Ascending aorta (tissue), 2 donors: ENCODE data around the gene EIF3J. TPM values are rescaled to one million over a fixed set of nuclear protein-coding genes. Genes with fewer than 3 reads are reported as not detected.

ENCODE experiments used
- DNase-seq, 2 donors: peaks; one replicate each; pipeline ENCODE4 v3.0.0-alpha.2; 2019; ENCODE audit warnings: low spot score in 2 of 2
- H3K27ac ChIP-seq, 2 donors: fragments of 200-600 bp; sonication (generic); one replicate each; pipeline ENCODE4 v1.5.1; 2016 to 2017; ENCODE audit warnings: mild to moderate bottlenecking in 1 of 2
- H3K27me3 ChIP-seq: fragments of 200-600 bp; sonication (generic); one replicate; pipeline ENCODE4 v1.5.1; 2017
- H3K36me3 ChIP-seq, 2 donors: fragments of 200-600 bp; sonication (generic); one replicate each; pipeline ENCODE4 v1.5.1; 2016
- H3K4me1 ChIP-seq, 2 donors: fragments of 200-600 bp; sonication (generic); one replicate each; pipeline ENCODE4 v1.5.1; 2016 to 2017; ENCODE audit warnings: mild to moderate bottlenecking in 1 of 2
- H3K4me3 ChIP-seq, 2 donors: fragments of 200-600 bp; sonication (generic); one replicate each; pipeline ENCODE4 v1.5.1; 2016 to 2017; ENCODE audit warnings: mild to moderate bottlenecking in 1 of 2
- H3K9me3 ChIP-seq, 2 donors: fragments of 200-600 bp; sonication (generic); one replicate each; pipeline ENCODE4 v1.5.1; 2016
- CTCF ChIP-seq, 3 experiments: fragments of 200-600 bp in 2 of 3; fragments of 450-650 bp in 1 of 3; sonication (generic) in 2 of 3; IDR thresholded peaks; one replicate each; pipeline ENCODE4 v1.5.1; 2016 to 2019; ENCODE audit warnings: antibody characterized with exemption in 3 of 3, mild to moderate bottlenecking in 1 of 3, moderate library complexity in 1 of 3
- intact Hi-C: fragments of 100-400 bp; cut with DNase I; formaldehyde crosslinking; loops from one replicate; pipeline ENCODE4 v1.15.1; 2023
- total RNA-seq: library from RNA; depleted of rRNA; stranded (reverse); fragments of >200 nt; gene quantifications from one replicate; pipeline ENCODE4 v1.1.0, GENCODE V29; 2016

EIF3J gene
- 22.8 TPM for total RNA-seq

GRCh38 chr15:44536962-44537734 lies at the start of gene EIF3J:
TSS of gene EIF3J (plus strand) at chr15:44537147. CDS start at chr15:44537195, 48 bp downstream.
- H3K4me3 ChIP-seq: peak within 1 kb of the TSS; percentile 75 to 88
- DNase-seq: peak; percentile 84 to 97
- H3K27me3 ChIP-seq: no peaks in the 10 kb centered on the region
- intact Hi-C loops: loop anchor here (1.0 to 5.0 kb wide), 4 partner anchors 110 to 665 kb away; partner anchors contain the start of genes CTDSPL2 and GOLM2
- TF ChIP-seq CTCF (IDR thresholded peaks at IDR 0.05): no peak
- peak within 1 kb of the TSS; percentile 96 to 98 for H3K27ac ChIP-seq
- H3K36me3 ChIP-seq: peaks cover 4 to 16% of the 10 kb centered on the region in 2 donors
- H3K4me1 ChIP-seq: peaks cover 8 to 33% of the 10 kb centered on the region in 2 donors
- no peaks in the 10 kb centered on the region for H3K9me3 ChIP-seq

- Histone ChIP-seq H3K9me3 (no peaks in the 10 kb centered on the region), H3K36me3 (peaks cover 16 to 24% of the 10 kb centered on the region in 2 donors), H3K4me1 (no peaks in the 10 kb centered on the region), H3K27ac (no peak overlapping the region), H3K27me3 (no peaks in the 10 kb centered on the region), H3K4me3 (no peak overlapping the region)
- TF ChIP-seq CTCF (IDR thresholded peaks at IDR 0.05): no peak
- intact Hi-C loops: no loop called here
- no peak for DNase-seq
Measured at GRCh38 chr15:44489464-44489863, 47.5 kb upstream of the EIF3J start.

GRCh38 chr15:44490622-44491021 lies 46.3 kb upstream of the EIF3J start:
- Histone ChIP-seq H3K4me1 (no peaks in the 10 kb centered on the region), H3K9me3 (no peaks in the 10 kb centered on the region), H3K36me3 (peaks cover 16 to 24% of the 10 kb centered on the region in 2 donors), H3K27me3 (no peaks in the 10 kb centered on the region), H3K27ac (no peak overlapping the region), H3K4me3 (no peak overlapping the region)
- intact Hi-C loops: no loop called here
- no peak for TF ChIP-seq CTCF (IDR thresholded peaks at IDR 0.05)
- DNase-seq: no peak

GRCh38 chr15:44492040-44492439 lies 44.9 kb upstream of the EIF3J start:
- no peak for TF ChIP-seq CTCF (IDR thresholded peaks at IDR 0.05)
- intact Hi-C loops: no loop called here
- Histone ChIP-seq H3K4me1 (no peaks in the 10 kb centered on the region), H3K4me3 (no peak overlapping the region), H3K9me3 (no peaks in the 10 kb centered on the region), H3K27ac (no peak overlapping the region), H3K36me3 (peaks cover 21 to 24% of the 10 kb centered on the region in 2 donors), H3K27me3 (no peaks in the 10 kb centered on the region)
- DNase-seq: no peak

- Histone ChIP-seq H3K4me3 (no peak overlapping the region), H3K27me3 (no peaks in the 10 kb centered on the region), H3K36me3 (peaks cover 21 to 24% of the 10 kb centered on the region in 2 donors), H3K4me1 (no peaks in the 10 kb centered on the region), H3K27ac (no peak overlapping the region), H3K9me3 (no peaks in the 10 kb centered on the region)
- intact Hi-C loops: no loop called here
- TF ChIP-seq CTCF (IDR thresholded peaks at IDR 0.05): no peak
- no peak for DNase-seq
Measured at GRCh38 chr15:44492672-44493071, 44.3 kb upstream of the EIF3J start.
